Measurements from ENCODE around the gene SELENOM.
A peak's percentile ranks its signal among the peaks of the same experiment; 100 is the strongest.
"Not testable (repeated sequence)": the region's sequence is repeated elsewhere in the genome, so short reads cannot be mapped to it uniquely, and the experiment has no call there.

Gene SELENOM

DNA sequence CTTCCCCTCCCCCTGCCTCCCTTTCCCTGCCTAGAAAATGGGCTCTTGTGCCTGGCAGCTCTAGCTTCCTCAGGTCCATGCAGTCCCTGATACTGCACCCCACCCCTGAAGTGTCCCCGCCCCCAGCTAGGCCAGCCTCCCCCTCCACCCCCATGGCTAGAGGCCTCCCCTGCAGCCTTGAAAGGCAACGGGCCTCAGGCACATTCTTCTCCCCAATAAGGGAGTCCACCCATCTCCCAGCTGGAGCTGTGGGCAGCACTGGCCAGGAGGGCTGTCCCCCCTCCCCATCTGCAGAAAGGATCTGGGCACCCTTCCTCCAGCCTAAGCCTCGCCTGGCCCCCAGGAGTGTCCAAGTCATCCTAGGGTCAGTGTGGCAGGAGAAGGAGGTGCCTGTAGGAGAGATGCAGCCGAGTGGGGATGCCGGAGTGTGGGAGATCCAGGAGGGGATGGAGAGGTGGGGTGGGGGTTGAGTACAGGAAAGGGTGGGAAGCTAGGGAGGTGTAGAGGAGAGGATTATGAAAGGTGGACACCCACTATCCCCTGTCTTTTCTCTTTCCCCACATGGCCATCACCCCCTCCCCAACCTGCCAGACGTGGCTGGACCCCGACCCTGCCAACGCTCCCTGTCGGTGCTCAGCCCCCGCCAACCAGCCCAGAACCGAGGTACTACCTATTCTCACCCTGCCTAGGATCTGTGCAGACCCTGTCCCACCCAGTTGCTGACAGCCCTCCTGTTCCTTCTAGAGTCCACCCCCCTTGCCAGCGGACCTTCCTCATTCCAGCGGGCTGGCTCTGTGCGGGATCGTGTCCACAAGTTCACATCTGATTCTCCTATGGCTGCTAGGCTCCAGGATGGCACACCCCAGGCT lies 16.9 kb downstream of the SELENOM start:
- no peak for DNase-seq (ENCODE audit: low spot score)

DNA sequence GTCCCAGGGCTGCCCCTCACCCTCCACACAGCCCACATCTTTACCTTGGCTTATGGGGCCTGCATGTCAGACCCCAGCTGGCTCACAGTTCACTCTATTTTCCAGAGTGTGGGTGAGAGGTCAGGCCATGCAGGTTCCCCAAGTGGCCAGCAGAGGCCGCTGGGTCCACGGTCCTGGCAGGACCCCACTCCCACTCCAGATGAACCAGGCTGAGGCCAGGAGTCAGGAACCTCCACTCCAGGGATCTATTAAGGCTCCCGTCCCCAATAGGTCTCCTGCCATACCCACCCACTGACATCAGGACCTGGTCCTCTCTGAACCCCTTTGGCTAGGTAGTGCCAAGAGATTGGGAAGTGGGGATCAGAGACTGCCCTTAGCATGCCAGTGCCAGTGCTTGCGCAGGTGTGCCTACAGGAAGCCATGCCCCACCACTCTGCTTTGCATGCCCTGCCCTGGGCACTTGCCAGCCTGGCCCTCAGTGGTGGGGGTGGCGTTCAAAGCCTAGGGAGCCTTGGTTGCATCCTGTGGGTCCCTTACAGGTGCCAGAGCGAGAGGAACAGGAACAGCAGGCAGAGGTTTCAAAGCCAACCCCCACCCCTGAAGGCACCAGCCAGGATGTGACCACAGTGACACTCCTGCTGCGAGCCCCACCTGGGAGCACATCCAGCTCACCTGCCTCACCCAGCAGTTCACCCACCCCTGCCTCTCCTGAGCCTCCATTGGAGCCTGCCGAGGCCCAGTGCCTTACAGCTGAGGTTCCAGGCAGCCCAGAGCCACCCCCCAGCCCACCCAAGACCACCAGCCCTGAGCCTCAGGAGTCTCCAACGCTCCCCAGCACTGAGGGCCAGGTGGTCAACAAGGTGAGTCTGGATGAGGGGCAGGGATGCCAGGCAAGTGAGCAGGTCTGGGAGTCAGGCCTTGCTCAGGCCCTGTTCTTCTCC lies 17.9 kb downstream of the SELENOM start:
- DNase-seq (ENCODE audit: low spot score), result no peak

GRCh38 chr22:31088233-31088986 lies 19.0 kb downstream of the SELENOM start:
- no peak for DNase-seq (ENCODE audit: low spot score)

GRCh38 chr22:31087744-31088215 lies 19.6 kb downstream of the SELENOM start:
- no peak for DNase-seq (ENCODE audit: low spot score)

DNA sequence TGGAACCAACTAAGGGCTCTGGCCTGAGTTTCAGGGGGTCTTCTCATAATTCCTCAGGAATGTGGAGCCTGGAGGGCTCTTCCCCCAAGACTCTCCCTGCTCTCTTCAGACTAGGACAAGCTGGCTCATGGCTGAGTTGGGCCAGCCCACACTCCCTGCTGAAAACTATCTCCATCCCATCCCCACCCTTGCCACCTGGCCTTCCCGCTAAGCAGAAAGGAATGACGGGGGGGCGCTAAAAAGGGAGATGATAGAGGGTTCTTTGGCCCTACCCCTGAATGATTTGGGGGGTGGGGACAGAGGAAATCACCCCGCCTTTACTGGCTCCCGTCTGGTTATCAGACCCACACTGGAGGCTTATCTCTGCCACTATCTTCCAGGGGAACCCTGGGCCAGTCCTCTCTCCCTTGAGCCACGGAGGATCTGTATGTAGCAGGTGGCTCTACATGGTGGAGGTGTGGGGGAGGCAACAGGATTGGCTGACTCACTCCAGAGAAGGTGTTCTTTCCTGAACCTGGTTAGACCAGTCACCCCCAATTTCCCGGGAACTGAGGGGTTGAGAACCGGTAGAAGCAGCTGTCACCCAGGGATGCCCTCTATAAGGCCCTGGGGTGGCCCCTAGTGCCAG lies 20.6 kb downstream of the SELENOM start:
- DNase-seq (ENCODE audit: low spot score), result no peak

- no peak for DNase-seq (ENCODE audit: low spot score)
Measured at GRCh38 chr22:31085928-31086327, 21.4 kb downstream of the SELENOM start.

- no peak for DNase-seq (ENCODE audit: low spot score)
Measured at GRCh38 chr22:31085493-31085824, 21.9 kb downstream of the SELENOM start.

- DNase-seq (ENCODE audit: low spot score), result peak; percentile 51
Measured at GRCh38 chr22:31084811-31085492, 22.4 kb downstream of the SELENOM start.

DNA sequence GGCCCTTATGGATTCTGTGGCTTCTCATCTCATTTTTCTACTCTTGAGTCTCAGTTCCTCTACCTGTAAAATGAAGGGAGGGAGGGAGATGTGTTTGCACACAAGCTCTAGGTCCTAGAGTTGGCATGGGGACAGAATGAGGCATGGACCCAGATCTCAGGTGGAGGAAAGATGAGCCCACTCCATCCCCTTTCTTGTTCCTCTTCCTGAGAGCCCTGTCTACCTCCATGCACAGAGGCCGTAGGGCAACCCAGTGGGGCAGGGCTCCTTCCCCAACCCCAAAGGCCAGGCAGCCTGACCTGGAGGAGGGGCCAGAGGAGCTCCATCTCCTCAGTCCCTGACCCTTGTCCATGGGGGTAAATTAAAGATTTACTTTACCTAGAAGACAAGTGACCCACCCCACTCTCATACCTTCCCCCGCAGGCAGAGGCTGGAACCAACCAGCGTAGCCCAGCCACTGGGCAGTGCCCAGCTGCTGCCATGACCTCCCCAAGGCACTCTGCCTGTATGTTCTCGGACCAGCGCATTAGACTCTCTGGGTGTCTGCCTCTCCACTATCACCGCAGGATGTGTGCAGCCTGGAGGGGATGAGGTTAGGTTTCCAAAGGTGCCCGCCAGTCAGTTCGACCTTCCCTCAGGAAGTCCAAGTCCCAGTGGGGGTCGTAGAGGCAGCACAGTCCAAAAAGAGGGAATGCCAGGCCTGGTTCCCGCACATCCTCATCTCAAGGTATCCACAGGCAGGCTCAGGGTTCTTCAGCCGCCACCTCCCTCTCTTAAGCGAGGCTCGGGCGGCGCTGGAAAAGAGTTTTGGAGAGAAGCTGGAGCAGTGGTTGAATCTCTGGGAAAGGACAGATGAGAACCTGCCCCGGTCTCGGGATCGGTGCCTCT lies 23.2 kb downstream of the SELENOM start:
- no peak for DNase-seq (ENCODE audit: low spot score)

DNA sequence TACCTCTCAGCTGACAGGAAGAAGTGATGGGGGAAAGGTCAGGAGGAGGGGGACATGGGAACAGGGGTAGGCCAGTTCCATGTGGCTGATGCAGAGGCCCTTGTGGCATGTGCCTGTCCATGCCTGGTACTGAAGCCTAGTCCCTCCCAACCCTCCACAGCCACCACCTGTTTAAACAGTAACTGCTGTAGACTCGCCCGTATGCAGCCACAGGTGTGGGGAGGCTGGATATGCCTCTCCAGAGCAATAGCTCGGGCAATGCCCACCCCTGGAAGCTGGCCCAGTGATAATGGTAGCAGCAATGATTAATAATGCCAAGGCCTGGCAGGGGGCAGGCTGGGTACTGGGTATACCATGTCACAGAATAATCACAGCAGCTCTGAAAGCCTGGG lies 24.0 kb downstream of the SELENOM start:
- DNase-seq (ENCODE audit: low spot score), result no peak

GRCh38 chr22:31082606-31083376 lies 24.6 kb downstream of the SELENOM start:
- DNase-seq (ENCODE audit: low spot score), result peak; percentile 73

- peak; percentile 64 for DNase-seq (ENCODE audit: low spot score)
Measured at GRCh38 chr22:31081963-31082605, 25.3 kb downstream of the SELENOM start.

GRCh38 chr22:31080848-31081649 lies 26.3 kb downstream of the SELENOM start, which contains the start of gene SMTN:
Gene SMTN, plus strand, starts transcription at chr22:31081318. Its CDS starts 1,941 bp downstream, at chr22:31083259.
- DNase-seq (ENCODE audit: low spot score), result peak; percentile 92

DNA sequence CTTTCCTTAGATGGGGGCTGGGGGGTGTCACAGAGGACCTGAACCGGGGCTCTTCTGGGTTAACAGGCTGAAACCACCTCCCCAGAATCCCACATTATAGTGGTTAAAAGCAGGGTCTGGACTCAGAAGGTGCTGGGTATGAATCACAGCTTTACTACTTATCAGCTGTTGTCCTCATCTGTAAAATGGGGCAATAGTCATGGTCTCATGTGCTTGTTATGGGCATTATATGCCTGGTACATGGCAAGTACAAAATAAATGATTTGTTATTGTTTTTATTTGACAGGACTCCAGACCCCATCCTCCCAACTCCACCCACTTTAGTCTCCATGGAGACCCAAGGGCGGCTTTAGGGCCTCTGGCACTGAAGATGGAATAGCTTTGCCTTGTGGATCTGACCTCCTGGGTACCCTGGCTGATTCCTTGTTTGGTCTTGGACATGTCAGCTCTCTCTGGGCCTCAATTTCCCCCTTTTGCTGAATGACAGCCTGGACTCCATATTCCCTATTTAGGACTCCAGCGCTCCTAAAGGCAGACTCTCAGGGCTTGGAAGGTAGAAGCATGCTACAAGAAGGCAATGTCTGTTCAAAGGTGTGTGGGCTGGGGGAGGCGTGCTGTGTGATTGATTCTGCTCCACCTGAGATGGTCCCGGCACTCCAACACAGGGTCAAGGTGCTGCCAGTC lies 27.1 kb downstream of the SELENOM start:
- no peak for DNase-seq (ENCODE audit: low spot score)

- no peak for DNase-seq (ENCODE audit: low spot score)
Measured at GRCh38 chr22:31079095-31079642, 28.2 kb downstream of the SELENOM start.

DNA sequence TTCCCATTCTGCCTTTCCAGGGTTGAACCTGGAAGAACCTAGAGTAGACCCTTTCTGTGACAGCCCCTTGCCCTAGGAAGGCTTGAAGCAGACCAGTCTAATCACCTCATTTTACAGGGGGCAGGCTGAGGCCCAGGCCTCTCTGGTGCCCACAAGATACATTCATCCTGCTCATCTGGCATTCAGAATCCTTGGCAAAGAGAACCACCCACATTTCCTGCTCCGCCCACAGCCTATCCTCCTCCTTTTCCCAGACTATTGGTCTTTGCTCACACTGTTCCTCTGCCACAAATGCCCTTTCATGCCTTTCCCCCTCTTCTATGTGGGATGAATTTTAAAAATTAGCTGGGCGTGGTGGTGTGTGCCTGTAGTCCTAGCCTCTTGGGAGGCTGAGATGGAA lies 29.0 kb downstream of the SELENOM start:
- DNase-seq (ENCODE audit: low spot score), result not testable (repeated sequence)

DNA sequence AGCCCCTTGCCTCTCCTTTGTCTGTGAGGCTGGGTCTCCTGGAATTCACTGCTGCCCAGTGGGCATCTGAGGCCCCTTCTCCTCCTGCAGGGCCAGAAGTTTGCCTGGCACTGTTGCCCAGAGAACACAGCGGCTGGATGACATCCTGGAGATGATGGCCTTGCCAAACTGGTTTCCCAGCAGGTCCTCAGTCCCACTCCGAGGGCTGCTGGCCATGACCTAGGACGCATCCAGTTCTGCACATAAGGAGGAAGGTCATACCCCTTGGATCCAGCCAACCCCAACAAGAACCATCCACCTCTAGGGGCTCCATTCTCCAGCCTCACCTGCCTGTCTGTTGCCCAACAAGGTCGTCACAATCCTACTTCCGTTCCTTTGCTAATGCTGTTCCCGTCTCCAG lies 29.7 kb downstream of the SELENOM start:
- DNase-seq (ENCODE audit: low spot score), result no peak

All from kidney capillary endothelial cell (primary cell).